ENCODE data around the gene TBX1.

DNA sequence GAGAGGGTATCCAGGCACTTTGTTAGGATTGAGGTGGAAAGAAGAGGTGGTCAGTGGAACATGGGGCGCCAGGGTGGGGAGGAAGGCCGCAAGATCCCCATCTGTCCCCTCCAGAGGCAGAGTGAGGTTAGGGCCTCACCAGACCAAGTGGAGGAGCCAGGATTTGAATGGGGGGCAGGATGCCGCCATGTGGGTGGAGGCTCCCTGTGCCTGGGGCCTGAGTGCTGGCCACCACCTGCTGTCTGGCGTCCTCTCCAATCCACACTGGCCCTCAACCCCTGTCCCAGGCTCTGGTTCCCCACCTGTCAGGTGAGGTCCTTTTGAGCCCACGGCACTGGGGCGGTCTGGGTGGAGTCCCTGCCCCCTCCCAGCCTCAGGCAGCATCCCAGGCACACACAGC lies 17.5 kb upstream of the TBX1 start:
- TF ChIP-seq, protein P1, sequence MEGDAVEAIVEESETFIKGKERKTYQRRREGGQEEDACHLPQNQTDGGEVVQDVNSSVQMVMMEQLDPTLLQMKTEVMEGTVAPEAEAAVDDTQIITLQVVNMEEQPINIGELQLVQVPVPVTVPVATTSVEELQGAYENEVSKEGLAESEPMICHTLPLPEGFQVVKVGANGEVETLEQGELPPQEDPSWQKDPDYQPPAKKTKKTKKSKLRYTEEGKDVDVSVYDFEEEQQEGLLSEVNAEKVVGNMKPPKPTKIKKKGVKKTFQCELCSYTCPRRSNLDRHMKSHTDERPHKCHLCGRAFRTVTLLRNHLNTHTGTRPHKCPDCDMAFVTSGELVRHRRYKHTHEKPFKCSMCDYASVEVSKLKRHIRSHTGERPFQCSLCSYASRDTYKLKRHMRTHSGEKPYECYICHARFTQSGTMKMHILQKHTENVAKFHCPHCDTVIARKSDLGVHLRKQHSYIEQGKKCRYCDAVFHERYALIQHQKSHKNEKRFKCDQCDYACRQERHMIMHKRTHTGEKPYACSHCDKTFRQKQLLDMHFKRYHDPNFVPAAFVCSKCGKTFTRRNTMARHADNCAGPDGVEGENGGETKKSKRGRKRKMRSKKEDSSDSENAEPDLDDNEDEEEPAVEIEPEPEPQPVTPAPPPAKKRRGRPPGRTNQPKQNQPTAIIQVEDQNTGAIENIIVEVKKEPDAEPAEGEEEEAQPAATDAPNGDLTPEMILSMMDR (IDR thresholded peaks at IDR 0.05): no peak
- TF ChIP-seq POLR2A (IDR thresholded peaks at IDR 0.05): no peak

Data from uterus (tissue), 2 donors.